Right ventricle myocardium inferior (tissue), 1 donor: Measurements from ENCODE around the gene GBP7. TPM values are rescaled to one million over a fixed set of nuclear protein-coding genes. Genes with fewer than 3 reads are reported as not detected.
"Not testable (repeated sequence)": the region's sequence is repeated elsewhere in the genome, so short reads cannot be mapped to it uniquely, and the experiment has no call there.

Experiments used
- ATAC-seq: fragments of 200-7000 bp; cut with Tn5 transposase; one replicate; pipeline ENCODE4 v1.9.1; 2020; ENCODE audit warnings: mild to moderate bottlenecking, moderate library complexity
- DNase-seq: peaks from one replicate; pipeline ENCODE4 v3.0.0; 2021; ENCODE audit errors: missing footprints
- intact Hi-C: fragments of 100-400 bp; cut with DNase I; formaldehyde crosslinking; loops from one replicate; pipeline ENCODE4 v1.11.0; 2022
- long read RNA-seq: library from polyadenylated mRNA; unstranded; transcript quantifications from one replicate; pipeline ENCODE4 v2.0.0, GENCODE V29; 2021
- total RNA-seq: library from RNA; stranded (reverse); fragmentation: NEBNext Ultra II Directional; extraction: Animal tissue kit (Norgen Biotek cat#: 25700); gene quantifications from one replicate; pipeline ENCODE4 v1.2.1, GENCODE V29; 2021
- donor health status: DM: no; HTN: yes; CAD: no; lungs with severe emphysema.

GBP7 gene, protein sequence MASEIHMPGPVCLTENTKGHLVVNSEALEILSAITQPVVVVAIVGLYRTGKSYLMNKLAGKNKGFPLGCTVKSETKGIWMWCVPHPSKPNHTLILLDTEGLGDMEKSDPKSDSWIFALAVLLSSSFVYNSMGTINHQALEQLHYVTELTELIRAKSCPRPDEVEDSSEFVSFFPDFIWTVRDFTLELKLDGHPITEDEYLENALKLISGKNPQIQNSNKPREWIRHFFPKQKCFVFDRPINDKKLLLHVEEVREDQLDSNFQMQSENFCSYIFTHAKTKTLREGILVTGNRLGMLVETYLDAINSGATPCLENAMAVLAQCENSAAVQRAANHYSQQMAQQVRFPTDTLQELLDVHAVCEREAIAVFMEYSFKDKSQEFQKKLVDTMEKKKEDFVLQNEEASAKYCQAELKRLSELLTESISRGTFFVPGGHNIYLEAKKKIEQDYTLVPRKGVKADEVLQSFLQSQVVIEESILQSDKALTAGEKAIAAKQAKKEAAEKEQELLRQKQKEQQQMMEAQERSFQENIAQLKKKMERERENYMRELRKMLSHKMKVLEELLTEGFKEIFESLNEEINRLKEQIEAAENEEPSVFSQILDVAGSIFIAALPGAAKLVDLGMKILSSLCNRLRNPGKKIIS
- total RNA-seq, result not detected
- long read RNA-seq, result 0 reads

DNA sequence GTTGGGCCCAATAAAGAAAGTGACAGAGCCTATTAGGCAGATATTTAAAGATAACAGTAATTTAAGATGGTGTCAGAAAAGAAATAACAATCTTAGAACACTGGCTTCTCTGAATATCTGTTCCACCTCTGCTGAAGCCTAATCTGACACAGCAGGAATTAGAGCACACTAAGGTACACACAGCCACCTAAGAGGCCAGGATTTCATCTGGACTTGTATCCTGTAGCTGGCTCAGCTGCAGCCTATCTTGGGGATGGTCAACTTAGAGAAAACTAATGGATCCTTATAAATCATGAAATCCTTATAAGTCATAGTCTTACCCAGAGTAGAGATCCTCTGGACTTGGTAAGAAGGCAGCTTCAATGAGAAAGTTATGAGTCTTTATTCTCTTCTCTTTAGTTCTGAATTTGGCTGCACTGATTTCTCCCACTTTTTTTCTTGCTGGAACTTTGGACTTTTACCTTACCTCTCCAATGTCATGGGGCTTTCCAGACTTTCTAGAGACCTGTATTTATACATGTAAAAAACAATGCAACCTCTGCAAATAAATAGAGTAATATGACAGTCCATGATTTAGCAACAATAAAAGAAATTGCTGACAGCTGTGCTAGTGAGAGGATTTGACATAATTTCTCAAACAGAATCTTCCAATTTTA is at the start of gene GBP7:
Gene GBP7 (minus strand): TSS at position 403 of the 656 bp plus-strand sequence. CDS start 4,068 bp downstream, outside the sequence.
- intact Hi-C loops, result no loop called here
- ATAC-seq (no peak), DNase-seq (no peak)

DNA sequence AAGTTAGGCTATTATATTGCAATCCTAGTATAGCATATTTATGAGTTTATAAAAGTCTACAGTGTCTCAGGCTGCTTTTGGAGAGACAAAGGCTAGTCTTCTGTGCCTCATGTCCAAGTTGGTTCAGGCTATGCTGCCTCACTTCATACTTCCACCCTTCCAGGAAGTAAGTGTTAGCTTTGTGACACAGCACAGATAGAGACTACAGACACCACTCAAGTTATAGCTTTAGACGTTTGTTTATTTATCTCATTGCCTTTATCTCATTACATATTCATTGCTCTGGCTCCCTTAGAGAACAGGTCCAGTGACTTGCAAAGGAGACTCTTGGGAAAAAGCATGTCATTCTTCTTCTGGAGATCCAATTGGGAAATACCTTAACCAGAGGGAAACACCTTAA is 45.5 kb upstream of the GBP7 start:
- ATAC-seq, result no peak
- intact Hi-C loops, result no loop called here
- no peak for DNase-seq

DNA sequence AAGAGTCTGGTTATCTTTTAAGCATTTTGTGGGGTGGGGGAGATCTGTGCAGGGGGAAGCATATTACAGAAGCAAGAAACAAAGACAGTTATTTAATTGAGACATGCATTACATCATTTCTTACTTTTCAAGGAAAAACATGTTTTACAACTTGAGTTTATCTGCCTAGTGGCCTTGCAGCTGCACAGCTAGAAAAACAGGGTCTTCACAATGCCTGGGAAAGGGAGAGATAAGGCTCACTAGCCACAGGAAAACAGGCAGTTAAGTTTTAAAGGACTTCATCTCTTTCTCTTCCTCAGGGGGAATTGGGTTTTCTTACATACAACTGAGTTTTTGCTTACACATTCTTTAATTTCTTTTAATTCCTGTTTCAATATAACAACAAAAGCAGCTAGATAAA is 44.0 kb upstream of the GBP7 start:
- ATAC-seq, DNase-seq: not testable (repeated sequence)

DNA sequence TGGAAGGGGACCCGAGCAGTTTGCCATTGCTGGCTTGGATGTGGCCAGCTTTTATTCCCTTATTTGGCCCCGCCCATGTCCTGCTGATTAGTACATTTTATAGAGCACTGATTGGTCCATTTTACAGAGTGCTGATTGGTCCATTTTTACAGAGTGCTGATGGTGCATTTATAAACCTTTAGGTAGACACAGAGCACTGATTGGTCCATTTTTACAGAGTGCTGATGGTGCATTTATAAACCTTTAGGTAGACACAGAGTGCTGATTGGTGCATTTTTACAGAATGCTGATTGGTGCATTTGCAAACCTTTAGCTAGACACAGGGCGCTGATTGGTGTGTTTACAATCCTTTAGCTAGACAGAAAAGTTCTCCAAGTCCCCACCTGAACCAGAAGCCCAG is 43.1 kb upstream of the GBP7 start:
- ATAC-seq, intact Hi-C loops: not testable (repeated sequence)

More for the DNA sequence above, 44.0 kb upstream of the GBP7 start:
- intact Hi-C loops, result not testable (repeated sequence)

DNA sequence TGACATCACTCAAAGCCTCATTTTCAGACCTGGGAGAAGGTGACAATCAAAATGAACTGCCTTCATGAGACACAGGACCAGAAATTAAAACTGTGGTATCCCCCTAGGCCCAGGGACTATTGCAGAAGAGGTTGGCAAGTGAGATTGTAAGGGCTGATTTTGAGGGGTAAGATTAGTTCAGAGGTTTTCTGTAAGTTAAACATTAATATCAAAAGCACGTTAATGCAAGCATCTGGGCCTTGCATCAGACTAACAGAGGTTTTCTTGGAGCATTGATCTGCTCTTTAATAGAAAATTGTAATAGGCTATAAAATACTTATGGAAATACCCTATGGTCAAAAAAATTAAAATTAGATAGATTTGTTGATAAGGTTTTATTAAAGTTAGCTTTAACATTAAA is 37.5 kb upstream of the GBP7 start:
- no peak for ATAC-seq
- intact Hi-C loops, result no loop called here
- no peak for DNase-seq

More for the DNA sequence above, 43.1 kb upstream of the GBP7 start:
- DNase-seq, result not testable (repeated sequence)

DNA sequence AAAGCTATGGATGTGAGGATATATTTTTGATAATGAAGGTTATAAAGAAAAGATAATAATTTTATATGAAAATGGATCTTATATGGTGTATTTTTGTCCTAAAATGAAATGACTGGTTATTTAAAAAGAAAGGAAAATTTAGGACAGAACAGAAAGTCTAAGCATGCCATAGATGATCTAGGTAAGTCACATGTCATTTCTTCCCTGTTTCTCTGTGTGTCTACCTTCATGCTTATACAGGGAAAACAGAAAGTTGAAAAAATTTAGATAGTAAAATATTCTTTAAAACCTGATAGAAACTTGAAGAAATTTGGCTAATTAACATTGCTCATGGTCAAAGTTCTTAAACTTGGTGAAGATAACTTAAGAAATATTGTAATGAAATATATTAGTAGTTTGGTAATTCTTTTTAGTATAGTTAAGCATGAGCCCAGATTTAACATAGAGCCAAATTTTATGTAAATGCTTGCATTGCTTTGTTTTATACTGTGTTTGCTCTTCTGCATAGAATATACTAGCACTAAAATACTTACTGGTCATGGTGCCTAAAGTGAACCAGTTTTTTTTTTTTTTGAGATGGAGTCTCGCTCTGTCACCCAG is 35.3 kb upstream of the GBP7 start:
- no peak for ATAC-seq
- DNase-seq, result no peak
- intact Hi-C loops, result no loop called here

DNA sequence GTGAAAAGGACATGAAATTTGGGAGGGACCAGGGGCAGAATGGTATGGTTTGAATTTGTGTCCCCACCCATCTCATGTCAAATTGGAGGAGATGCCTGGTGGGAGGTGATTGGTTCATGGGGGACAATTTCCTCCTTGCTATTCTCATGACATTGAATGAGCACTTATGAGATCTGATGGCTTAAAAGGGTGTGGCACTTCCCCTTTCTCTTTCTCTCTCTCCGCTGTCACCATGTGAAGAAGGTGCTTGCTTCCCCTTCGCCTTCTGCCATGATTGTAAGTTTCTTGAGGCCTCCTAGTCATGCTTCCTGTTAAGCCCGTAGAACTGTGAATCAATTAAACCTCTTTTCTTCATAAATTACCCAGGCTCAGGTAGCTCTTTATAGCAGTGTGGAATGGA is 30.6 kb upstream of the GBP7 start:
- intact Hi-C loops, result no loop called here
- no peak for DNase-seq

DNA sequence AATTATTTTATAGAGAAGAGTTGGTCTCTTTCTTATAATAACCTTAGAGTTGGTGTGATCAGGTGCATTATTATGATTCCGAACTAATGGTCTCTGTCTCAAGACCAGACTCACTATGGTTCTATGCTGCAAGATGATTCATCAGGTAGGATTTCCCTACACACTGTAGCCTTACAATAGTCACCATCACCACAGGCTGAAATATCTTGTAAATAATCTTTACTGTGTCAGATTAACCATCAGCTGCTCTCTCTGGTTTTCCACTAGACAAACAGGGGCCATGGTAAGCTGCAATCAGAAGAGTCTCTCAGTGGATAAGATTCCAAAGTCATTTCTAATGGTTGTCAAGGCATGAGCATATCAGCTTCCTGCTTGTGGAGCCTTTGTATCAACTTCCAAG is 27.4 kb upstream of the GBP7 start:
- ATAC-seq (no peak), DNase-seq (no peak)
- intact Hi-C loops, result no loop called here

More for the DNA sequence above, 30.6 kb upstream of the GBP7 start:
- no peak for ATAC-seq

DNA sequence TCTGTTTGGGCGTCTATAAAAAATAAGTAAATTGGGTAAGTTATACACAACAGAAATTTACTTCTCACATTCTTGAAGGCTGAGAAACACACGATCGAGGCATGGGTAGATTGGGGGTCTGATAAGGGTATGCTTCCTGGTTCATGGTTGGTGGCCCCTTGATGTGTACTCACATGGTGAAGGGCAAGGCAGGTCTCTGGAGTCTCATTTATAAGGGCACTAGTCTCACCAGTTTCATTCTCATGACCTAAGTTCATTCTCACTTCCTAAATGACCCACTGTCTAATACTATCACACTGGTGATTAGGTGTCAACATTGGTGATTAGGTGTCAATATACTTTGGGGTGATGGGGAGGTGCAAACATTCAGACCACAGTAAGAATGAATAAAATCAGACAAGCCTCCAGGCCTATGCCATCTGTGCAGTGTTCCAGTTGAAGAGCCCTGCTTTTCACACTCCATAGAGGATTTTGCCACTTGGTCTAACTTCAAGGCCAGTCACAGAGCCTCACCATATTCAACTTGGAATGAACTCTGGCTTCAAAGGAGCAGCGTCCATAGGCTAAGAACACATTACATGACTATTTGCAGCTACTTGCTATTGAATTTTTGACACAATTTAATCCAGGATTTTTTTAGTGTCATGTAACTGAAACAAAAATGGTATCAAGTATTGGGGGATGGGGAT is 25.4 kb upstream of the GBP7 start:
- DNase-seq (no peak), ATAC-seq (no peak)
- intact Hi-C loops, result no loop called here

DNA sequence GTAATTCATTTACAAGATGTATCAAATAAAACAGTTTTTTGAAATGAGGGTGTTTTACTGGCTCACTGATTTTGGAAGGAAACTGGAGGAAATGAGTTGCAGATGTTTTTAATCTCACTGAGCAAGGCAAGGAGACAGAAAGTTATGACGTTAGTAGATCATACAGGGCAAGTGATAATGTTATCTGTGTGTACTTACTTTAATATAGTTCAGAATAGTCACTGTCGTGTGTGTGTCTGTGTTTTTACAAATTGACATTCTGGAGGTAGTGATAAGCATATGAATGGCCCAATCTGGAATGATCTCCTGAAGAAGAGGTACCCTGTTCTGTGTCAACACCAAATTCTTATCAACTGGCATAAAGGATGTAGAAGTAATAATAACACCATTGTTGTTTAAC is 24.9 kb upstream of the GBP7 start:
- ATAC-seq, result peak; percentile 19
- intact Hi-C loops, result no loop called here
- DNase-seq, result no peak

DNA sequence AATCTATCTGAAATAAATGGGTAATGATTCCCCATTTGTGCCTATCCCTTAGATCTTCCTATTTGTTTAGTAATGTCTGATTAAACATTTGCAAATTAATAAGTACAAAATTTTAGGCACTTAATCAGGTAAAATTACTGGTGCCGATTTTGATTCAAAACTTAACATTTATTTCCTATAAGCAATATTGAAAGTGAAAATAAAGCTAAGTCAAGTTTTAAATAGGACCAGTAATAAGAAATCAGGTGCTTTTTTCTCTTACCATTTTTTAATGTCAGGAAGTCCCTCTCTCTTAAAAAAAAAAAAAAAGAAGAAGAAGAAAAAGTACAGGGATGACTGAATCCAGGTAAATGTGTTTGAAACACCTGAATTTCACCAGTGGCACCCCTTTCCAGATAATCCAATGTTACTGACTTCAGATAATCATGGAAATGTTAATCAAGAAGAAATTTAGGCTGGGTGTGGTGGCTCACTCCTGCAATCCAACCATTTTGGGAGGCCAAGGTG is 23.8 kb upstream of the GBP7 start:
- DNase-seq, result no peak
- ATAC-seq, result no peak
- intact Hi-C loops, result loop anchor here (5.0 kb wide), 3 partner anchors 63 to 158 kb away; no protein-coding TSS in a partner anchor

DNA sequence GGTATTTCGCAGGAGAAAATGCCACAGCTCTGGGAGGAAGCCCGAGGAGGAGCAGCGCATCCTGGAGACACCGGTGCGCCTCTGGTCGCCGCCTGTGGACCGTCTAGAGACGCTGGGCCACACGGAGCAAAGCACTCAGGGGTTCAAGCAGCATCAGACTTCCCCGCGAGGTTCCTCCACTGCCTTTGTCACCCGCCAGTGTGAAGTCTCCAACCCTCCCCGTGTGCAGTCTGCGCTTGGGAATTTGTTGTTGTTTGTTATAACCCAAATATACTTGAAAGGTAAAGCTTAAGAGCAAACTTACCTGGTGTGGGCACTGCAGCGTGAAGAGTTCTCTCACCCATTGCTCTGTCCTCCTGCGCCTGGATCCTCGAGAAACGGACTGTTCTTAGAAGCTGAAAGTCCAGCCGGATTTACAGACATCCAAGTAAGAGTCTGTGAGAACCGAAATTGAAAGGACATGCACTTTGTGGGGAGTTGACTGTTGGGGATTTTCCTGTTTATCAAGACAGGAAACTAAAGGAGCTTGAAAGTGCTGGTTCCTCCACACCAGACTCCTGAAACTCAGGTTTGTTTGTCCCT is 22.8 kb upstream of the GBP7 start, which contains the start of gene GBP4:
Gene GBP4 (minus strand): TSS at position 452 of the 582 bp plus-strand sequence. CDS start 108 bp downstream, at position 344.
- intact Hi-C loops, result loop anchor here (5.0 kb wide), 3 partner anchors 64 to 159 kb away; no protein-coding TSS in a partner anchor
- DNase-seq, result peak; percentile 77
- peak; percentile 80 for ATAC-seq

DNA sequence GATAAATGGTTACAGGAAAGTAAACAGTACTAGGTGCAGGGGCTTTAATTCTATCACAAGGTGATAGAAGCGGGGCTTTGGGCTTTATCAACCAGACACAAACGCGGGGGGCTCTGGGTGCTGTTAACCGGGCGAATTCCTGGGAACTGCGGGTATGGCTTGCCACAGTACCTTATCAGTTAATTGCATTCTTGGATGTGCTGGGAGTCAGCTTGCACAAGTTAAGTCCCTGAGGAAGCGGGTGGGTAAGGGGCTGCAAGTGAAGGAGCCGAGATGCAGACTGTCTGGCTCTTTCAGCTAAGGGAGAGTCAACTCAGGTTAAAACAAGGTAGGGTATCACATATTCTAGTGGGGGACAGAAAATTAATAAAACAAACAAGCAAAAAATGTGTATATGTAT is 22.3 kb upstream of the GBP7 start:
- DNase-seq (no peak), ATAC-seq (no peak)
- intact Hi-C loops, result loop anchor here (5.0 kb wide), 3 partner anchors 64 to 159 kb away; no protein-coding TSS in a partner anchor

DNA sequence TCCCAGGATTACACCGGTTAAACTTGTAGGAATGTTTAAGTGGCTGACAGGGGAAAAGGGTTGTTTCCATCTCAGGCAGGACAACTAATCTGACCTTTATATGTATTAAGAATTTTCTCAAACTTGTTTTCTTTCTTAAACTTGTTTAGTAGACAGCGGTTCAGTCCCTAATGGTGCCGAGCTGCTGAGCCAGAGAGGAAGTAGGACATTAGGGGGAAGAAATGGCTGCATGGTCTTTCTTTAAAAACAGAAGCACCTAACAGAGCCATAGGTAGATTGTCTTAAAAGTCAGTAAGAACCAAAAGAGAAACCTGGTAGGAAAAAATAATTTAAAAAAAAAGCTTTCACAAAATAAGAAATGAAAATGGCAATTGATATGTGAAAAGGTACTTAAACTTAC is 19.7 kb upstream of the GBP7 start:
- intact Hi-C loops, result loop anchor here (5.0 kb wide), 3 partner anchors 63 to 162 kb away; no protein-coding TSS in a partner anchor
- ATAC-seq (no peak), DNase-seq (no peak)

DNA sequence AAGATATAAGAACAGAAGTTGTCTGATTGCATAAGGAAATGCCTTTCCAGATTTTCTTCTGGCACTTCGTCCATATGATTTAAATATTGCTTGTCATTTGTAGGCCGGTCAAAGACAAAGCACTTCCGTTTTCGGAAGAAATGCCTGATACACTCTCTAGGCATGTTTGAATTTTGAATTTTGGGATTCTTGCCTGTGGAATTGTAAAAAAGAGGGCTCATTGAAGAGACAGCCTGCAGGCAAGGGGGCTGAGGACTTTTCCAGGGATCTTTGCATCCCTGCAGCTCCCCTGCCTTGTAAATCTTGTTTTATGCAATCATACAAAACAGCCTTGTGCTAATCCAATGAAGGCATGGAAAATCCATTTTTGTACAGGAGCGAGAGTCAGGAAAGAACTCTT is 15.5 kb upstream of the GBP7 start:
- intact Hi-C loops, result no loop called here
- ATAC-seq (no peak), DNase-seq (no peak)

DNA sequence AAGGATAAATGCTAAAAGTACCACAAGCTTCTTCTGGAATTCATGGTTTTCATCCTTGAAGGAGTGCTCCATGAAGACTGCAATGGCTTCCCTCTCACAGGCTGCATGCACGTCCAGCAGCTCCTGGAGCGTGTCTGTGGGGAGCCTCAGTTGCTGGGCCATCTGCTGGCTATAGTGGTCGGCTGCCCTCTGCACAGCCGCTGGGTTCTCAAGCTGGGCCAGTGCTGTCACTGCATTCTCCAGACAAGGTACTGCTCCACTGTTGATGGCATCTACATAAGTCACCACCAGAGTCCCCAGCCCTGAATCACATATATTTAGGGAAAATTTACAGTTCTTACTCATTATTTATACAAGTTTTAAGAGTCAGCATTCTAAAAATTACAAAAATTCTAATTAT is 14.2 kb upstream of the GBP7 start:
- ATAC-seq, result no peak
- no peak for DNase-seq
- intact Hi-C loops, result no loop called here

DNA sequence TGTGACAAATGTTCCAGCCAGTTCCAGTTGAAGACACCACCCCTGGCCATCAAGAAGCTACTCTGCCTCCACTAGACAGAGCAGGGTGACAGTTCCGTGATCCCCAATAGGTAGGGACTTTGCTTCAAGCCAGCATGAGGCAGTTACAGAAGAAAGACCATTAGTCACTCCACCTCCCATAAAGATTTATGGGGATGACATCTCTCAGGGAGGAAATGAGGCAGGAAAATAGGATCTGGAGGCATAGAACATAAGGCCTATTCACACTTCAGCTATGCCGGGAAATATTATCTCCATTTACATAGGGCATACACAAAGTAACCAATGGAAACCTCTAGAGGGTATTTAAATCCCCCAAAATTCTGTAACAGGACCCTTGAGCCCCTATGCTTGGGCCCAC is 3.5 kb upstream of the GBP7 start:
- DNase-seq, result no peak
- ATAC-seq, result no peak
- intact Hi-C loops, result no loop called here

DNA sequence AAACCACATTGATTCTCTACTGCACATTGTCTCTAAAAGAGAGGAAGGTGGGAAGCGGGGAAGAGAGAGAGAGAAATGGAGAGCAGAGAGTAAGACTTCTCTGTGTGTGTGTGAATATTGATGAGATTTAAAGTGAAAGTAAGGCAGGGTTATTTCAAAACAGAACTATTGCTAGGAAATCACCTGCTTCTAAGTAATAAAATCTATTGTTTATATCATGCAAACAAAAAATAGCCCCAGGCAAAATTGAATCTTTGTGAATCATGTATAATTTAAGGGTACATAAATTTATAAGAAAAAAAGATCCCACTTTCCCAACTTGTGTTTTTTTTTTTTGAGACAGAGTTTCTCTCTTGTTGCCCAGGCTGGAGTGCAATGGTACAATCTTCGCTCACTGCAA is 1.2 kb upstream of the GBP7 start:
- no peak for ATAC-seq
- no peak for DNase-seq
- intact Hi-C loops, result no loop called here
